Endothelial cell of umbilical vein (primary cell): ENCODE measurements around the gene LRRC4B. TPM values are rescaled to one million over a fixed set of nuclear protein-coding genes. Genes with fewer than 3 reads are reported as not detected.

Experiments used
- BruUV-seq: library from RNA; stranded (reverse); fragments of 400-500 nt; replicated peaks from 2 replicates; lab custom pipeline; 2021; lab: Mats Ljungman, UMichigan
- CTCF ChIA-PET: fragments of 300-600, 350-600 bp; sonication (Branson Sonifier 250); formaldehyde crosslinking; loops from one replicate; lab custom pipeline; 2021; ENCODE audit warnings: antibody characterized with exemption, inconsistent platforms; lab: Charles Lee
- POLR2A ChIA-PET: fragments of 300-600, 350-600 bp; sonication (Branson Sonifier 250); formaldehyde crosslinking; loops from one replicate; lab custom pipeline; 2021; ENCODE audit warnings: antibody characterized with exemption, inconsistent platforms; lab: Charles Lee
- DNase-seq: peaks from one replicate; pipeline ENCODE4 v3.0.0-alpha.2; 2011; ENCODE audit warnings: low read depth, low spot score
- FAIRE-seq: peaks from 2 replicates; lab custom pipeline; 2011; peaks lifted over from hg19 to GRCh38; lab: Jason Lieb, UNC
- H2AFZ ChIP-seq: 2 replicates; pipeline ENCODE4 v1.6.0; 2012; ENCODE audit warnings: low read depth, low read length, control low read depth, inconsistent platforms
- H3K27ac ChIP-seq: 2 replicates; pipeline ENCODE4 v1.5.1; 2011; ENCODE audit warnings: low read depth, mild to moderate bottlenecking, control low read depth, low read length, moderate library complexity; ENCODE audit not compliant: insufficient read depth
- H3K27me3 ChIP-seq, 2 experiments: 2 replicates each; pipeline versions ENCODE4 v1.6.0 to v1.6.1; 2011; ENCODE audit warnings: low read length in 2 of 2, mixed read lengths in 1 of 2; ENCODE audit not compliant: control insufficient read depth in 2 of 2, insufficient read depth in 2 of 2
- H3K36me3 ChIP-seq, 2 experiments: 2 replicates in 1 of 2; 3 replicates in 1 of 2; pipeline ENCODE4 v1.5.1; 2011; ENCODE audit warnings: low read length in 2 of 2, mild to moderate bottlenecking in 1 of 2, moderate library complexity in 1 of 2; ENCODE audit not compliant: control insufficient read depth in 2 of 2, insufficient read depth in 2 of 2; ENCODE audit errors: extremely low read depth in 1 of 2
- H3K4me1 ChIP-seq: 3 replicates; pipeline ENCODE4 v1.5.1; 2011; ENCODE audit warnings: mild to moderate bottlenecking, low read length; ENCODE audit not compliant: control insufficient read depth, insufficient read depth; ENCODE audit errors: extremely low read depth
- H3K4me2 ChIP-seq: 2 replicates; pipeline ENCODE4 v1.6.1; 2011; ENCODE audit warnings: low read length, control low read depth, mixed read lengths; ENCODE audit not compliant: insufficient read depth
- H3K4me3 ChIP-seq, 3 experiments: fragments of 200-600 bp in 1 of 3; sonication (generic), shearing (Covaris generic) in 1 of 3; replicated peaks in 1 of 3; 2 replicates each; pipeline ENCODE4 v1.5.1; 2011 to 2016; ENCODE audit warnings: control low read depth in 3 of 3, low read length in 3 of 3, mild to moderate bottlenecking in 2 of 3, inconsistent platforms in 1 of 3, low read depth in 1 of 3, moderate library complexity in 1 of 3; ENCODE audit not compliant: insufficient read depth in 1 of 3
- H3K79me2 ChIP-seq: 2 replicates; pipeline ENCODE4 v1.6.0; 2012; ENCODE audit warnings: low read length, inconsistent platforms; ENCODE audit not compliant: control insufficient read depth, insufficient read depth
- H3K9ac ChIP-seq: replicated peaks from 2 replicates; pipeline ENCODE3; 2011; ENCODE audit warnings: low read length, control low read depth; ENCODE audit not compliant: insufficient read depth; ENCODE audit errors: extremely low read depth
- H3K9me1 ChIP-seq: replicated peaks from 3 replicates; pipeline ENCODE4 v1.6.0; 2011; ENCODE audit warnings: mild to moderate bottlenecking, low read length; ENCODE audit not compliant: control insufficient read depth, insufficient read depth; ENCODE audit errors: extremely low read depth
- H3K9me3 ChIP-seq: replicated peaks from 2 replicates; pipeline ENCODE4 v1.5.1; 2012; ENCODE audit warnings: low read length, inconsistent platforms; ENCODE audit not compliant: control insufficient read depth, insufficient read depth
- H4K20me1 ChIP-seq: replicated peaks from 2 replicates; pipeline ENCODE3; 2011; ENCODE audit warnings: mild to moderate bottlenecking, low read length; ENCODE audit not compliant: control insufficient read depth, insufficient read depth; ENCODE audit errors: extremely low read depth
- CTCF ChIP-seq, 2 donors: IDR thresholded peaks; 1 replicate in 1 of 2; 2 replicates in 1 of 2; pipeline ENCODE4 v1.5.1; 2011; ENCODE audit warnings: low read length in 2 of 2, mild to moderate bottlenecking in 2 of 2, moderate library complexity in 2 of 2, control low read depth in 1 of 2, inconsistent platforms in 1 of 2, low read depth in 1 of 2; ENCODE audit not compliant: insufficient read depth in 1 of 2; ENCODE audit errors: extremely low read depth in 1 of 2
- FOS ChIP-seq: IDR thresholded peaks from 2 replicates; pipeline ENCODE4 v1.6.1; 2011; ENCODE audit warnings: mild to moderate bottlenecking, low read length, moderate library complexity, borderline replicate concordance; ENCODE audit not compliant: insufficient read depth
- GATA2 ChIP-seq: IDR thresholded peaks from 2 replicates; pipeline ENCODE4 v1.7.0; 2011; ENCODE audit warnings: low read depth, mild to moderate bottlenecking, moderate library complexity, mixed read lengths, low read length; ENCODE audit not compliant: insufficient read length, insufficient read depth
- JUN ChIP-seq: IDR thresholded peaks from 2 replicates; pipeline ENCODE4 v1.6.1; 2011; ENCODE audit warnings: borderline replicate concordance, low read depth; ENCODE audit not compliant: insufficient read length, insufficient read depth
- POLR2A ChIP-seq: IDR thresholded peaks from 2 replicates; pipeline ENCODE4 v1.6.1; 2012; ENCODE audit warnings: low read depth, mild to moderate bottlenecking, control low read depth, low read length
- POLR2AphosphoS5 ChIP-seq: IDR thresholded peaks from 2 replicates; pipeline ENCODE4 v1.6.1; 2012; ENCODE audit warnings: low read depth, mild to moderate bottlenecking, control low read depth, low read length, moderate library complexity; ENCODE audit not compliant: insufficient read depth
- dilution Hi-C: fragments of 300-500 bp; cut with MboI; formaldehyde crosslinking; loops from one replicate; pipeline ENCODE4 v1.15.0; 2019; ENCODE audit warnings: low sequenced_read_pairs; ENCODE audit not compliant: extremely low pct_ligation_motif_present
- intact Hi-C: fragments of 100-400 bp; cut with micrococcal nuclease; formaldehyde crosslinking; loops from one replicate; pipeline ENCODE4 v1.10.0; 2022
- polyA plus RNA-seq, 4 experiments: library from polyadenylated mRNA; depleted of rRNA in 3 of 4; stranded (reverse) in 3 of 4; unstranded in 1 of 4; fragments of >200 nt; gene quantifications; 2 replicates each; pipeline versions ENCODE4 v1.2.1 to v1.2.3, GENCODE V29; 2011 to 2012; ENCODE audit warnings: missing spikeins in 1 of 4
- total RNA-seq: library from RNA; stranded (reverse); gene quantifications from 2 replicates; pipeline ENCODE4 v1.2.3, GENCODE V29; 2021

LRRC4B gene
- total and polyA plus RNA-seq, 2 donors (not counting 3 experiments of a cell fraction or from before 2014, with no cell fraction given): 0.08 TPM; not detected in 1

- FAIRE-seq: no peak
- CTCF ChIA-PET: interaction anchor here (0.6 kb wide), 1 partner anchor 14 kb away, joined by 4 read pairs; no protein-coding TSS in a partner anchor
- H4K20me1 ChIP-seq: no peaks in the 10 kb centered on the region
These were observed 92.5 kb downstream of the LRRC4B start for GRCh38 chr19:50475736-50476223.

More at GRCh38 chr19:50475736-50476223, 92.5 kb downstream of the LRRC4B start:
- Histone ChIP-seq H3K36me3 (peaks cover 0 to 18% of the 10 kb centered on the region in 2 experiments), H3K4me3 (no peak overlapping the region), H3K9ac (no peak overlapping the region), H3K9me1 (no peaks in the 10 kb centered on the region), H3K9me3 (no peaks in the 10 kb centered on the region), H3K4me1 (peaks cover 7% of the 10 kb centered on the region), H3K27me3 (no peaks in the 10 kb centered on the region), H2AFZ (peak overlapping the region; percentile 20), H3K27ac (no peak overlapping the region), H3K4me2 (no peak overlapping the region), H3K79me2 (peaks cover 7% of the 10 kb centered on the region)
- intact Hi-C loops (loop anchor here (1.0 to 2.0 kb wide), 3 partner anchors 15 to 118 kb away; partner anchors contain the start of gene JOSD2), dilution Hi-C loops (no loop called here)
- no peak for TF ChIP-seq JUN
- TF ChIP-seq GATA2: no peak
- TF ChIP-seq POLR2AphosphoS5: no peak
- TF ChIP-seq CTCF (IDR thresholded peaks at IDR 0.05; ENCODE audit: extremely low read depth in 1 of 2, insufficient read depth in 1 of 2, low read depth in 1 of 2, low read length in 2 of 2): no peak
- no peak for TF ChIP-seq POLR2A
- TF ChIP-seq FOS: no peak
- DNase-seq: no peak
- POLR2A ChIA-PET: no interaction called here
- no TSS peak for BruUV-seq
